DND-41 (cell line): ENCODE data around the gene GORASP2.

ENCODE experiments used
- ATAC-seq: fragments of 200-7000 bp; cut with Tn5 transposase; 3 replicates; pipeline ENCODE4 v1.9.1; 2021; ENCODE audit warnings: low read depth; ENCODE audit not compliant: insufficient read depth
- DNase-seq: peaks from one replicate; pipeline ENCODE4 v3.0.0-alpha.2; 2020
- H2AFZ ChIP-seq: 2 replicates; pipeline ENCODE4 v1.6.0; 2012; ENCODE audit warnings: low read depth, low read length
- H3K27ac ChIP-seq: 2 replicates; pipeline ENCODE4 v1.5.1; 2012; ENCODE audit warnings: low read length, inconsistent platforms
- H3K27me3 ChIP-seq: fragments of 200-600 bp; sonication (generic); 2 replicates; pipeline ENCODE4 v1.6.0; 2012; ENCODE audit warnings: low read length, mild to moderate bottlenecking, inconsistent platforms; ENCODE audit not compliant: insufficient read depth, poor library complexity
- H3K36me3 ChIP-seq: 2 replicates; pipeline ENCODE4 v1.5.1; 2012; ENCODE audit warnings: low read length, inconsistent platforms; ENCODE audit not compliant: insufficient read depth
- H3K4me1 ChIP-seq: 2 replicates; pipeline ENCODE4 v1.5.1; 2012; ENCODE audit warnings: mild to moderate bottlenecking, low read length; ENCODE audit not compliant: insufficient read depth
- H3K4me2 ChIP-seq: 2 replicates; pipeline ENCODE4 v1.6.0; 2012; ENCODE audit warnings: mild to moderate bottlenecking, moderate library complexity, low read length, inconsistent platforms; ENCODE audit not compliant: insufficient read depth
- H3K4me3 ChIP-seq, 2 experiments: fragments of 200-600 bp in 1 of 2; shearing (Covaris generic) in 1 of 2; 2 replicates each; pipeline ENCODE4 v1.5.1; 2012 to 2016; ENCODE audit warnings: inconsistent platforms in 2 of 2, low read length in 2 of 2, mild to moderate bottlenecking in 2 of 2, low read depth in 1 of 2, moderate library complexity in 1 of 2
- H3K79me2 ChIP-seq: 2 replicates; pipeline ENCODE4 v1.6.0; 2012; ENCODE audit warnings: low read length, inconsistent platforms; ENCODE audit not compliant: insufficient read depth
- H3K9ac ChIP-seq: 2 replicates; pipeline ENCODE4 v1.6.0; 2012; ENCODE audit warnings: low read depth, mild to moderate bottlenecking, inconsistent platforms, low read length, moderate library complexity
- H3K9me3 ChIP-seq: 2 replicates; pipeline ENCODE4 v1.5.1; 2012; ENCODE audit warnings: low read length, moderate library complexity, mild to moderate bottlenecking, inconsistent platforms; ENCODE audit not compliant: insufficient read depth, severe bottlenecking
- H4K20me1 ChIP-seq: 2 replicates; pipeline ENCODE4 v1.6.0; 2012; ENCODE audit warnings: low read length; ENCODE audit not compliant: insufficient read depth
- CTCF ChIP-seq: IDR thresholded peaks from 2 replicates; pipeline ENCODE4 v1.5.1; 2012; ENCODE audit warnings: borderline replicate concordance, low read length, moderate library complexity, mild to moderate bottlenecking; ENCODE audit not compliant: poor library complexity, severe bottlenecking; ENCODE audit errors: extremely low read depth
- EZH2 ChIP-seq: IDR thresholded peaks from 3 replicates; pipeline ENCODE4 v1.6.1; 2012; ENCODE audit warnings: borderline replicate concordance, low read depth, mild to moderate bottlenecking, moderate library complexity, low read length, inconsistent platforms; ENCODE audit not compliant: severe bottlenecking

The GORASP2 gene

GRCh38 chr2:170999654-171000053 is 70.6 kb downstream of the GORASP2 start:
- Histone ChIP-seq H3K9me3 (no peaks in the 10 kb centered on the region), H3K4me2 (no peak overlapping the region), H3K27ac (no peak overlapping the region), H3K27me3 (no peaks in the 10 kb centered on the region), H2AFZ (no peak overlapping the region), H3K79me2 (no peaks in the 10 kb centered on the region), H3K4me1 (no peaks in the 10 kb centered on the region), H3K36me3 (peaks cover 75% of the 10 kb centered on the region), H3K4me3 (no peak overlapping the region), H3K9ac (no peak overlapping the region), H4K20me1 (no peaks in the 10 kb centered on the region)
- no peak for ATAC-seq
- DNase-seq = no peak
- no peak for TF ChIP-seq EZH2
- no peak for TF ChIP-seq CTCF

DNA sequence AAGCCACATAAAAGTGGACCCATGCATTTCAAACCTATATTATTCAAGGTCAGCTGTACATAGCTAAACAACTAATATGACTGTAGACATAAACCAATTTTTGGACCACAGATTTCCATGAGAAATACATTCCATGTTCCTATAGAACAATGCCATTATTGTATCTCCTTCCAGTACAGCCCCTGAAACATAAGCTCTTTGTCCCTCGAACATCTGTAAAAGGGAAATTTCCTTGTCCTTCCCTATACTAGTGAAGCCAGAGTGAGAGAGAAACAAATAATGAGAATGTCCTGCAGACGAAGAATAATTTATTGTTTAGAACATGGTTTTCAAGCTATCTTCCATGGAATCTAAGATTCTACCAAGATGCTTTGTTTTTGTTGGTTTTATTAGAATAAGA is 75.3 kb downstream of the GORASP2 start:
- no peak for DNase-seq
- no peak for ATAC-seq
- Histone ChIP-seq H4K20me1 (no peaks in the 10 kb centered on the region), H3K9ac (no peak overlapping the region), H2AFZ (no peak overlapping the region), H3K4me1 (no peaks in the 10 kb centered on the region), H3K79me2 (no peaks in the 10 kb centered on the region), H3K4me3 (no peak overlapping the region), H3K27ac (no peak overlapping the region), H3K4me2 (no peak overlapping the region), H3K36me3 (peaks cover 79% of the 10 kb centered on the region), H3K27me3 (no peaks in the 10 kb centered on the region), H3K9me3 (no peaks in the 10 kb centered on the region)
- TF ChIP-seq EZH2 (no peak), CTCF (no peak)

DNA sequence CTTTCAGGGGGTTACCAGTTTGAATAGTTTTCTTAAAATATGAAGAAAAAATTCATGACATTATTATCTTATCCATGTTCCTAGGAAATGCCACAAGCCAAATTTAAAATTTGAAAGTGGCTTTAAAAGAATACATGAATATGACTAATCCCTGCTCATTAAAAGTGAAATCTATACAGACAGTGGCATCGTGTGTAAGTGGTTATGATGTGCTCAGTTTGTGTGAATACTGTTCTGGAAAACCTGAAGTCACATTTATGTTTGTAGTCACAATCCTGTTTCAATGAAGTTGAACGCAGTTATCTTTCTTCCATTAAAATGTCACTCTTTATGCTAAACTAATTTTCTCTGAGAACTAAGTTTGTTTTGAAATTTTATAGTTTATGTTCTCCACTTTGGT is 75.8 kb downstream of the GORASP2 start:
- peaks cover 79% of the 10 kb centered on the region for H3K36me3 ChIP-seq
- no peak overlapping the region for H3K27ac ChIP-seq
- H3K4me2 ChIP-seq = no peak overlapping the region
- ATAC-seq (no peak), DNase-seq (no peak)
- H4K20me1 ChIP-seq = no peaks in the 10 kb centered on the region
- H3K9ac ChIP-seq = no peak overlapping the region
- TF ChIP-seq EZH2 (no peak), CTCF (no peak)
- H3K4me1 ChIP-seq = no peaks in the 10 kb centered on the region
- H3K9me3 ChIP-seq = no peaks in the 10 kb centered on the region
- H2AFZ ChIP-seq = no peak overlapping the region
- H3K27me3 ChIP-seq = no peaks in the 10 kb centered on the region
- H3K4me3 ChIP-seq = no peak overlapping the region
- no peaks in the 10 kb centered on the region for H3K79me2 ChIP-seq
